Skeletal muscle cell (primary cell): Measurements from ENCODE around the gene POC5.
"Not testable (repeated sequence)": the region's sequence is repeated elsewhere in the genome, so short reads cannot be mapped to it uniquely, and the experiment has no call there.

Source experiments
- DNase-seq: peaks from one replicate; pipeline ENCODE4 v3.0.0-alpha.2; 2010; ENCODE audit warnings: low read depth
- H3K4me3 ChIP-seq: 2 replicates; pipeline ENCODE4 v1.5.1; 2011; ENCODE audit warnings: low read depth, mild to moderate bottlenecking, control low read depth, low read length, moderate library complexity

POC5 gene

DNA sequence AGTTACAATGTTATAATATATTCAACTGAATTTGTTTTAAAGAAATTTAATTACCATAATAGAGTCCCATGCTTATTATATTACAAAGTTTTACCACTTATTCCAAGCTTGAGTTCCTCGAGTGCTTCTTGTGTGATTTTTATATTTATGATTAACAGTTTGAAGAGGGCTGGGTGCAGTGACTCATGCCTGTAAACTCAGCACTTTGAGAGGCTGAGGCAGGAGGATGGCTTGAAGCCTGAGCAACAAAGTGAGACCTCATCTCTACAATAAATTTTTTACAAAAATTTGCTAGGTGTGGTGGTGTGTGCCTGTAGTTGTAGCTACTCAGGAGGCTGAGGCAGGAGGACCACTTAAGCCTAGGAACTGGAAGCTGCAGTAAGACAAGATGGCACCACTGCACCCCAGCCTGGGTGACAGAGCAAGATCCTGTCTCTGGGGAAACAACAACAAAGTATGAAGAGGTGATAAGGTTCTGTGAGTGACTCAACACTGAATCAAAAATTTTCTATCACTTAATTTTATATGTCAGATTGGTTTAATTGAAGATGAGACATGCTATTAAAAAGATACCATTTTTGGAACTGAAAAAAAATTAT, 9.2 kb downstream of the POC5 start:
- DNase-seq: no peak

DNA sequence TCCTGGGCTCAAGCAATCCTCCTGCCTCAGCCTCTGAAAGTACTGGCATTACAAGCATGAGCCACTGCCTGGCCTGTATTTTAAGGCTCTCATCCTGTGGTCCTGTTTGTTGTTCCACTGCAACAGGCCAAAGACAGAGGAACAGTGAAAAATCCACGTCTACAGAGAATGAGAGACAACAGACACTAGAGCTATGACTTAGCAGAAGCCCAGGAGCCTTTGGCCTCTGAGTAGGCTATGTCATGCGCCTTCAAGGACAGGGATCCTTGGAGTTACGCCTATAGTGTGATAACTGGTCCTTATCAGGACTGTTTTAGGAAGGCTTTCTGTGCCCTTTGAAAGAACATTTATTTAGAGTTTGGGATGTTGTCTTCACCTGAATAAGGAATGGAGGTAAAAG, 10.5 kb downstream of the POC5 start:
- no peak for DNase-seq
- no peak overlapping the region for H3K4me3 ChIP-seq

More for the DNA sequence above, 9.2 kb downstream of the POC5 start:
- H3K4me3 ChIP-seq: no peak overlapping the region

DNA sequence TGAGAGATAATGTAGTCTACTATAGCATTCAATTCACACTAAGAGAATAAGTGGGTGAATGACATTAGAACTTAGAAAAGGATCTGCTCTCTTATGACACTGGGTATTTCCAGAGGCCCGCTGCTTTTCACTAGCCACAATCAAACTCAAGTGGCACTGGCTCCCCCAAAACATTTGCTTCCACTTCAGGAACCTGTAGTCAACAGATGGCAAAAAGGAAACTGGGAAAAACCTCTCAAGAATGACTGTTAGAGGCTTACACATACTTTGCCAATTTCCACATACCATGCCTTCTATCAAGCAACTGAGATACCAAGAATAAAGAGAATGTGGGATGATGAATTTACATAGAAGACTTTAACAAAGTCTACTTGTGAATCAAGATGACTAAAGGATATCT, 11.2 kb downstream of the POC5 start:
- no peak for DNase-seq
- H3K4me3 ChIP-seq: no peak overlapping the region

DNA sequence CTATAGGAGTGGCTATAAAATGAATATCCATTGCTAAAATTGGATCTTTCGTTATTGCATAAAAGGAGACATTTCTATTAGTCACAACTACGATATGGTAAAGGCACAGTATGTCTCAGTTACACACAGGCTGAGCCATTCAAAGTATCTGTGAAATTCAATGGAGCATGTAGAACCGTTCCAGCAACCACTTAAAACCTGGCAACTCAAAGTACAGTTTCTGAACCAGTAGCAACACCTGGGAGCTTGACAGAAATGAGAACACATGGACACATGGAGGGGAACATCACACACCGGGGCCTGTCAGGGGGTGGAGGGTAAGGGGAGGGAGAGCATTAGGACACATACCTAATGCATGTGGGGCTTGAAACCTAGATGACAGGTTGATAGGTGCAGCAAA, 15.4 kb downstream of the POC5 start:
- no peak for DNase-seq
- no peak overlapping the region for H3K4me3 ChIP-seq

DNA sequence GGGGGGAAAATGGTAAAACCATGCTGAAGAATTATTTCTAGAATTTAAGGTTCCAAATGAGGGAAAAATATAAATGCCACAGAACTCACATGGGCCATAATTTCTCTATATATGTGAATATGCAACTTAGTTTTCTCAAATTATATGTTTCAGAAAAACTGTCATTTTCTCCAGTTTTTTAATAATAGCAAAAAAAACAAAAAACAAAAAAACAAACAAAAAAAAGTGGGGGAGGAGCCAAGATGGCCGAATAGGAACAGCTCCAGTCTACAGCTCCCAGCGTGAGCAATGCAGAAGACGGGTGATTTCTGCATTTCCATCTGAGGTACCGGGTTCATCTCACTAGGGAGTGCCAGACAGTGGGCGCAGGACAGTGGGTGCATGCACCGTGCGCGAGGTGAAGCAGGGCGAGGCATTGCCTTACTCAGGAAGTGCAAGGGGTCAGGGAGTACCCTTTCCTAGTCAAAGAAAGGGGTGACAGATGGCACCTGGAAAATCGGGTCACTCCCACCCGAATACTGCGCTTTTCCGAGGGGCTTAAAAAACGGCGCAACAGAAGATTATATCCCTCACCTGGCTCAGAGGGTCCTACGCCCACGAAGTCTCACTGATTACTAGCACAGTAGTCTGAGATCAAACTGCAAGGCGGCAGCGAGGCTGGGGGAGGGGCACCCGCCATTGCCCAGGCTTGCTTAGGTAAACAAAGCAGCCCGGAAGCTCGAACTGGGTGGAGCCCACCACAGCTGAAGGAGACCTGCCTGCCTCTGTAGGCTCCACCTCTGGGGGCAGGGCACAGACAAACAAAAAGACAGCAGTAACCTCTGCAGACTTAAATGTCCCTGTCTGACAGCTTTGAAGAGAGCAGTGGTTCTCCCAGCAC, 21.5 kb downstream of the POC5 start:
- not testable (repeated sequence) for DNase-seq, H3K4me3 ChIP-seq

DNA sequence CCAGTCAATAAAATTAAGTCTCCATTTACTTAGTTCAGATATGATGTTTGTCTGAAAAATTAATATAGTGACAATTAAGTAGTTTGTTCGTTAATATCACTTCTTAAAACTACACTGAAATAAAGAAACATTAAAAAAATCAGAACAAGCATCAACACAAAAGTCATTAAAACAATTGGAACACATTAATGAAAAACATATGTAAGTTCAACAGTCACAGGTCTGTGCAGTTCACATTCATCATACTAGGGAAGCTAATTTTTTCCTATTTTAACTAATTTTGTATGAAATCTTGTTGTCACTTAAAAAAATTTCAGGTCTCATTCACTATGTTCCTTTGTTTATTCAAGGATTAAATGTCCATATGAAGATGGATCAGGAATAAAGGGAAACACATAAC, 22.5 kb downstream of the POC5 start:
- DNase-seq: no peak
- no peak overlapping the region for H3K4me3 ChIP-seq

DNA sequence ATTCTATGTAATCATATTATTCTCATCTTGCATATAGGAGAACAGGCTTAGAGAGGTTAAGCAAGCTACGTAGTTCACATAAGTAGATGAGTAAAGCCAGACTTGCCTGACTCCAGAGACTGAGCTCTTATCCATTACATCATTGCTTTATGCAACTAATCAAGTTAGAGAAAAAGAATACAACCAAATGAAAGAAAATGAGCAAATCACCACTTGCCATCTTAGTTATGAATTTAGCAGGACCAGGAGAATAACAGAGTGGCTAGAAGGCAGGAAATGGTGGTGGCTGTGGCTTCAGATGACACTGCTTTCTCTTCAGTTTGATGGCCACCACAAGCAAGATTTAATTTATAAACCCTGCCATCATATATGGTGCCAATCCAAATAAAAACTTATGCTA, 26.6 kb downstream of the POC5 start:
- DNase-seq: no peak
- H3K4me3 ChIP-seq: no peak overlapping the region

DNA sequence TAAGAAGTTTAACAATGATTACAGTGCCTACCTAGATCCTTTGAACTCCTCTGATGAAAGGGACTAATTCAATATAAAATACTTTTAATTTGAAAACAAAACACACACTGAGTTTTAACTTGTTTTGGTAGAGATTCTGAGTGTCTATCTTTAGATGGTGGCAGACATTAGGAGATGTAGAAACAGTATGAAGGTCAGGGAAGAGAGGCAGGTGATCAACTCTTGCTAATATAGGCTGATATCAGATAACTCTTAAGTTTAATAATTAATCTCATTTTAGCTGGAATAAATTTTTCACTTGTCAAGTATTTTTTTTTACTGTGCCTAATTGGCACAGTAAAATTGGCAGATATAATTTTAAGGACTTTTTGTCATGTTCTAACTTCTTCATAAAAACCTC, 30.8 kb downstream of the POC5 start:
- H3K4me3 ChIP-seq: no peak overlapping the region
- no peak for DNase-seq

DNA sequence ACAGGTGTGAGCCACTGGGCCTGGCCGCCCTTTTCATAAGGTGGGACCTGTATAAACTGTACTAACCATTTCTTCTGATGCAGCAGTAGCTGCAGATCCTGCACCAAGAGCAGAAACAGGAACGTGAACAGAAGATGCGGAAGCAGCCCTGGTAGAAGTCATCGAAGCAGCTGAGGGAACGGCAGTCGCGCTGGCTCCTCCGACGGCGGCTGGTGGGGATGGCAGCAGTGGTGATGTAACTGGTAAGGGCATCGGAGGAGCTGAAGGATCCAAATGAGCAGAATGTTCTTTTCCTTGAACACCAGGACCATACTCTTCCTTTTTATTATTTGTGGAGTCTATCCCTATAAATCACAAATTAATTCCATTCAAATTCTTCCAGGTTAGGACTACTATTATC, 32.1 kb downstream of the POC5 start:
- DNase-seq: no peak

DNA sequence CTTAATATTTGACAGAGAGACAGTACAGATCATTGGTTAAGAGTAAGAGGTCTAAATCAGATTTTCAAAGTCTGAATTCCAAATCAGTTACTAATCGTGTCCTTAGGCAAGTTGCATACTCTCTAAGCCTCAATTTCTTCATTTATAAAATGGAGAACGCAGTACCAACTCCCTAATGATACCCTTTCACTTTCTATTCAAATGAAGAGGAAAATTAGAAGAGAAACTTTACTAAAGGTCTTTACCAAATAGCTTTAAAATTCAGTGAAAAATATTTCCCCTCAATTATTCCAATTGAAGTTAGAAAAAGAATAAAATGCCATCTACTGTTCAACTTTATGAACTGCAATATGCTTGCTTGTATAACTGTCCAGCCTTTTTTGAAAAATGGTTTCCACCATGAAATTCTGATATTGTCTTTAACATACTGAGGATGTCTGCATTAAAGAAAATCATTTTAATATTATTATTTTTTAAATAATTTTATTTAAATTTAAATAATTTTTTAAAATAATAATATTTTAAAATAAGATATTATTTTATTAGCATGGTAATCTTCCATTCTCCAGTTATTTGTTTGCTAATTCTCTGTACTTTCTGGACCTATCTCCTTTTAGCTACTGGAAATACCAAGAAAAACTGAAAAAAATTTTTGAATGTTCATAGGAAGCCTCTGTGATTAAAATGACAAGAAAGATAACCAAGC, 36.0 kb downstream of the POC5 start:
- DNase-seq: no peak
- H3K4me3 ChIP-seq: no peak overlapping the region

More for the DNA sequence above, 32.1 kb downstream of the POC5 start:
- no peak overlapping the region for H3K4me3 ChIP-seq

DNA sequence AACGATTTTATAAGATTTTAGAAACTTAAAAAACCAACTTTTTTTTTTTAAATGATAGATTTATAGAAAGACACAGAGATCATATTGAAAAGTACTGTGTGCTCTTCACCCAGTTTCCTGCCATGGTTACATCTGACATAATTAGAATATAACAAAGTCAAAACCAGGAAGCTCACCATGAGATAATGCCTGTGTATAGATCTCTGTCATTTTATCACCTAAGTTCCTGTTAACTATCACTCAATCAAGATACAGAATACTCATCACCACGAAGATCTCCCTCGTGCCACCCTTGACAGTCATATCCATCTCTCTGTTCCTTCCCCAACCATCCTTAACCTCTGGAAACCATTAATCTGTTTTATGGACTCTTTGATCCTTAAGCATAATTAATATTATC, 39.1 kb downstream of the POC5 start:
- no peak for DNase-seq
- H3K4me3 ChIP-seq: no peak overlapping the region

DNA sequence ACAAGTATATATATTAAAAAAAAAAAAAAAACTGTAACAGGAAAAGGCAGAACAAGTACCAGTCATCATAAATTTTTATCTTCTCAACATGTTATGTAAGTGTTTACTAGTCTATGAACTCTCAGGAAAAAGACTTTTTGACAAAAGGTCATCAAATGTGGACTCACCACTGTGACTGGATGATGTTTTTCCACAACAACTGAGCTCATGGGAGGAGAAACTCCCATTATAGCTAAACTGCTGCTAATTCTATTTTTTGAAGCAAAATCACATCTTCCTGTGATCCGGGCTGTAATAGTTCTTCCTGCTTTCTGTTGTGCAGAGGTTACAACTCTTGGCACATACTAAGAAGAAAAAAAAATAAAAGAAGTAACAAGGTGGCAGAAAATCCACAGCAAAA, 39.6 kb downstream of the POC5 start:
- no peak for DNase-seq
- no peak overlapping the region for H3K4me3 ChIP-seq

DNA sequence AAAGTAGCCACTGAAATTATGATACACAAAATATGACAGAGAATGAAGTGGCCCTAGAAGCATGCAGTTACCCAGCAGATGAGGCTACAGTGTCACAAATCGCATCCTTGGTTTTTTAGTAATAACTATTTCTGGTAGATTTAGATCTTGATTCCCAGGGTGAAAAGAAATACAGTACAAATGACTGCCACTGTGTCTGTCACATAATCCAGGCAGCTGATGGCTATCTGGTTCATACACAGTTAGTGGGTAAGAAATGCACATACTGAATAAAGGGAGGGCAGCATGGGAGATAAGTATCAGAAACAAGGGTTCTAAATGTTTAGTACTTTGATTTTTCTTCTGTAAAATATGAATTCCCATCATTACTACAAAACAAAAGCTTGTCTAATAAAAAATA, 41.5 kb downstream of the POC5 start:
- no peak overlapping the region for H3K4me3 ChIP-seq
- DNase-seq: no peak

DNA sequence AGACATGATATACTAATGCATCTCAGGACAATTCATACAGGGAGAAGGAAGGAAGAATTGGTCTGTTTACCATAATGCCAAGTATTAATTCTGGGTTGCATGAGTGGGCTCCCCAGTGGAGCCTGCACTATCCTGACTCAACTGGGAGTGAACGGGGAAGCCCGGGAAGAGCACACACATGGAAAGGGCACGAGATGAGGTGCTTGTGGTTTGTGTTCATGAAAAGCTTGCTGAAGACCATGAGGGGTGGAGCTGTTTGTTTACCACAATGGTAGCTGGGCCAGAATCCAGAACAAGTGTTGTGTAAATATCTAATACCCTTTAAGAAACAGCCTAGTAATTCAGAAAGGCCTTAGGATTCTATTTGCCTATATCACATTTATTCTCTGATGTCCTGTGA, 44.6 kb downstream of the POC5 start:
- no peak for DNase-seq
- H3K4me3 ChIP-seq: no peak overlapping the region

DNA sequence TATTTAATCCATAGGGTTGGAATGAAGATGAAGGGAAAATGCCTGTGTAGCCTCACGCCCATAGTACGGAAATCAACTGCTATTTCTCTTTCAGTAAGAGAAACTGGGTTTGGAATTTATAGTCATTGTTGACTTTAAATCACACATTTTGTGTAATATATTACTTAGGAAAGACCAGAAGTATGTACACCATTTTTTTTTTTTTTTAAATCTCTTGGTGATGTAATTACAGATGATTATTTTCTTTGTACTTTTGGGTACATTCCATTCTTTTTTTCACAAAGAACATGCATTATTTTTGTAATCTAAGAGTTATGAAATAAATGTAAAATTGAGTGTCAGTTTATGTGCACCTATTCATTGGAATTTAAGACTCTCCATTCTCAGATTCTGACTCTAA, 45.7 kb downstream of the POC5 start:
- H3K4me3 ChIP-seq: no peak overlapping the region
- DNase-seq: no peak

DNA sequence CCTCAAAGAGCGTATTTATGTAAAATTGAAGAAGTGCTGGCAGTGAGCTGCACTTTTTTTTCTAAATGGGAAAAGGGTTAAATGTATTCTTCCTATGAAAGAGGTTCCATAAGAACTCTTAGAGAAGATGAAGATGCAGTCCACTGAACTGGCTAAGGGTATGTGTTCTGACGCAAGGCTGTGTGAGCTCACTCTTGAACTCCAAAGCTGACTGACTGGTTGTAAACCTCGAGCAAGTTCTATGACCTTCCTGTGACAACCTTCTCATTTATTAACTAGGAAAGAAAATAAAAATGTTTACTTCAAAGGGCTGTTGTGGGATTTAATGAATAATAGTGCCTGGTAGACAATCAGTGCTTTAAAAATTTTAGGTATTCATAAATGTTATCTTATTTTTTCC, 46.7 kb downstream of the POC5 start:
- DNase-seq: no peak
- no peak overlapping the region for H3K4me3 ChIP-seq

DNA sequence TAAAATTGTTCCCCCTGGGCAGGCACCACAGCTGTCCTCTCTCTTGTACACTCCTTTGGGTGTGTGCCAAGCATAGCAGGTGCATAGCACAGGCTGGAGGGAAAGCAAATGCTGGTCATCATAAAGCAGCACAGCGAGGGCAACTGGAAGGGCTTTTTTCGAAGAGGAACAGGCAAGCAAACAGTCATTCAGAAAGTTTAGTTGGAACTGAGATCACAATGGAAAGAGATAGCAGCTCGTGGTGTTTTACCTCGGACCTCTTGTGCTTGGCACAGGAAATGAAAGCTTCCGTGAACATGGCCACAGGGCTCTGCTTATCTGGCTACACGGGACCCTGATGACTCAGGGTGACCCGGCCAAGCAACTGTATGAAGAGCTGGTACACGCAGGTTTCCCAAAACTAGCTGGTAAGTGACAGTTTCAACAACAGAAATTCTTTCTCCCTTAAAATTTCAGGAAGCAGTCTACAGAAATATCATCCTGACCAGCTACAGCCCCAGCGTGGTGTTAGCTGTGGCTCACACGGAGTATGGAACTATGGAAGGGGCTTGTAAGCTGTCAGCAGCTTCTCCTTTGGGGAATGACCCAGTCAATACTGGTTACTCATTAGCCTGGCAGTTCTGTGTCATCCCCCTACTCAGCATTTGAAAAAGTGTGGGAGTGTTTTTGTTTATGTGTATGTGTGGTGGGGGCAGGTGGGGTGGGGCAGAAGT, 48.1 kb downstream of the POC5 start:
- H3K4me3 ChIP-seq: no peak overlapping the region
- no peak for DNase-seq

DNA sequence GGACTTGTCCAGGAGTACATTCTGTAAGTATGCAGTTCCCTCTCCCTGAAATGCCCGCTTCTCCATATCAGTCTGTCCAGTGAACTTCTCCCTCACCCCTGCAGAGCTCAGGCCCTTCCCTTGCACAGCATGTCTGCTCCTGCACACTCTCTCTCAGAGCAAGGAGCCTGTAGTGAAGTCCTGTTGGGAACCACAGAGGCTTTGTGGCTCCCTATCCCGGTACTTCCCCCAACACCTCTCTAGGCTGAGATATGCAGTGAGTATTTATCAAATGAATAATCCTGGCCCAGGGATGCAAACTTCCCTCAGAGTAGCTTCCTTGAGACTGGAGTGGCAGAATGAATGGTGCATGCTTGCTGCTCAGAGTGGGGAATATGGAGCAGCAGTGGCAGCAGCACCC, 48.8 kb downstream of the POC5 start:
- no peak overlapping the region for H3K4me3 ChIP-seq
- no peak for DNase-seq

DNA sequence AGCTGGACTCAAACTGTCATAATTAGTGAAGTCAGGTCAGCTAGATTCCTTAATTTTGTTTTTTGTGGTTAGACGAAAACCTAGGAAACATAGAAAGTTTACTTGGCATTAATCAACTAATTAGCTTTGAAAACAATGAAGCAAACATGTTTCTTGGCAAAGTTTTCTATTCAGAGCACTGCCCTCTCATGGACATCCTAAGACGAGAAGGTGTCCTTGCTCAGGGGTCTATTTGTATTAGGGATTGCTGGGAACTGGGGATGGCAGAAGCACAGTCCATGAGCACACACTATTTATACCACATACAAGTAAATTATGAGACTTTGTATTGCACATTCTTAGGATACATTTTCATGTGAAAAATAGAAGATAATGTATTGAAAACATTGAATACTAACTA, 49.7 kb downstream of the POC5 start:
- no peak overlapping the region for H3K4me3 ChIP-seq
- no peak for DNase-seq

DNA sequence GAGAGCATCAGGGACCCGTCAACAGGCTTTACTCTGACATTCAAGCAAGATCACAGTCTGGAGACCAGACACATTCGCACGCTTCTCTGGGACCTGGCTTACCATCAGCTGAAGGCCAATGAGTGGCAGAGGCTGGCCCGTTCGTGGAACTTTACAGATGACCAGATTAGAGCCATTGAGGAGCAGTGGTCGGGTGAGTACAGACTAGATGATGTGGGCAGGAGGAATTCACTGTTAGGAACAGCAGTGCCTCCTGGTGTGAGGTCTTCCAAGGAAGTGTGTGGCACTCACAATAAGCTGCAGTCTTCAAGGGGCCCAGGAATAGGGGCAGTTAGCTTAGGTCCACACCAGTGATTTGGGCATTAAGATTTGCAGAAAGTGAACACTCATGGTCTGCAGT, 50.4 kb downstream of the POC5 start:
- no peak overlapping the region for H3K4me3 ChIP-seq
- DNase-seq: no peak
